Right lobe of liver (tissue), 4 donors: ENCODE data around the gene TECPR2.

ENCODE experiments used
- POLR2A ChIP-seq: fragments of 450-650 bp; IDR thresholded peaks from one replicate; pipeline ENCODE4 v1.6.1; 2017; ENCODE audit warnings: antibody characterized with exemption, mild to moderate bottlenecking
- TF ChIP-seq, protein P1 (sequence below), 4 donors: fragments of 200-600 bp in 3 of 4; fragments of 450-650 bp in 1 of 4; IDR thresholded peaks; one replicate each; pipeline versions ENCODE4 v1.5.1 to v1.8.0; 2016 to 2022; ENCODE audit warnings: antibody characterized with exemption in 4 of 4, mild to moderate bottlenecking in 2 of 4
- donor health status: DM: no; HTN: no; CAD: no.
- donor health status: DM: no; HTN: no; CAD: no.
- donor health status: DM: no; HTN: yes; CAD: no.

- TF ChIP-seq, protein P1, sequence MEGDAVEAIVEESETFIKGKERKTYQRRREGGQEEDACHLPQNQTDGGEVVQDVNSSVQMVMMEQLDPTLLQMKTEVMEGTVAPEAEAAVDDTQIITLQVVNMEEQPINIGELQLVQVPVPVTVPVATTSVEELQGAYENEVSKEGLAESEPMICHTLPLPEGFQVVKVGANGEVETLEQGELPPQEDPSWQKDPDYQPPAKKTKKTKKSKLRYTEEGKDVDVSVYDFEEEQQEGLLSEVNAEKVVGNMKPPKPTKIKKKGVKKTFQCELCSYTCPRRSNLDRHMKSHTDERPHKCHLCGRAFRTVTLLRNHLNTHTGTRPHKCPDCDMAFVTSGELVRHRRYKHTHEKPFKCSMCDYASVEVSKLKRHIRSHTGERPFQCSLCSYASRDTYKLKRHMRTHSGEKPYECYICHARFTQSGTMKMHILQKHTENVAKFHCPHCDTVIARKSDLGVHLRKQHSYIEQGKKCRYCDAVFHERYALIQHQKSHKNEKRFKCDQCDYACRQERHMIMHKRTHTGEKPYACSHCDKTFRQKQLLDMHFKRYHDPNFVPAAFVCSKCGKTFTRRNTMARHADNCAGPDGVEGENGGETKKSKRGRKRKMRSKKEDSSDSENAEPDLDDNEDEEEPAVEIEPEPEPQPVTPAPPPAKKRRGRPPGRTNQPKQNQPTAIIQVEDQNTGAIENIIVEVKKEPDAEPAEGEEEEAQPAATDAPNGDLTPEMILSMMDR (IDR thresholded peaks at IDR 0.05) = no peak
- no peak for TF ChIP-seq POLR2A
These were observed 182.9 kb downstream of the TECPR2 start for GRCh38 chr14:102545461-102546265.
